PC-3 (cell line): ENCODE results near the gene PRUNE2.

Experiments used
- CTCF ChIP-seq: fragments of 300-600 bp; sonication (generic); conservative IDR thresholded peaks from 2 replicates; pipeline ENCODE4 v1.5.1; 2017; ENCODE audit warnings: antibody characterized with exemption, low read depth, mild to moderate bottlenecking, low read length
- EZH2 ChIP-seq: fragments of 300-600 bp; sonication (generic); IDR thresholded peaks from one replicate; pipeline ENCODE4 v1.6.1; 2017; ENCODE audit warnings: antibody characterized with exemption, mild to moderate bottlenecking, low read length; ENCODE audit not compliant: unreplicated experiment
- EZH2phosphoT487 ChIP-seq: fragments of 300-600 bp; sonication (generic); IDR thresholded peaks from 2 replicates; pipeline ENCODE4 v1.6.1; 2018; ENCODE audit warnings: mild to moderate bottlenecking, antibody characterized with exemption, low read length, borderline replicate concordance

- TF ChIP-seq CTCF (no peak), EZH2phosphoT487 (no peak), EZH2 (no peak)
Observed at GRCh38 chr9:76662476-76663281, 243.2 kb downstream of the PRUNE2 start.
